T-helper 2 cell treated with Interferon-gamma antibody and Interleukin-4, amounts not matched to agents 100 ng/mL and 5 ng/mL, for 36 hours (primary cell): ENCODE measurements around the gene ULK4. TPM values are rescaled to one million over a fixed set of nuclear protein-coding genes. Genes with fewer than 3 reads are reported as not detected.
"Not testable (repeated sequence)": the region's sequence is repeated elsewhere in the genome, so short reads cannot be mapped to it uniquely, and the experiment has no call there.

ENCODE experiments used
- intact Hi-C: fragments of 100-400 bp; cut with micrococcal nuclease; formaldehyde crosslinking; loops from one replicate; pipeline ENCODE4 v1.15.1; 2023
- total RNA-seq: library from RNA; stranded (reverse); gene quantifications from 2 replicates; pipeline ENCODE4 v1.2.3, GENCODE V29; 2022

ULK4 gene
- total RNA-seq, 1 donor from 2014 or later: 14.2 TPM

GRCh38 chr3:41580274-41580959, 381.5 kb downstream of the ULK4 start:
- intact Hi-C loops: no loop called here

- intact Hi-C loops: no loop called here
Measured at GRCh38 chr3:41579861-41580260, 382.0 kb downstream of the ULK4 start.

GRCh38 chr3:41578798-41579197, 383.1 kb downstream of the ULK4 start:
- intact Hi-C loops: no loop called here

- intact Hi-C loops: no loop called here
Measured at GRCh38 chr3:41575724-41576123, 386.2 kb downstream of the ULK4 start.

GRCh38 chr3:41574900-41575299, 387.0 kb downstream of the ULK4 start:
- intact Hi-C loops: no loop called here

GRCh38 chr3:41573591-41573990, 388.3 kb downstream of the ULK4 start:
- intact Hi-C loops: no loop called here

- intact Hi-C loops: no loop called here
Measured at GRCh38 chr3:41572092-41572491, 389.8 kb downstream of the ULK4 start.

GRCh38 chr3:41569632-41570305, 392.1 kb downstream of the ULK4 start:
- intact Hi-C loops: no loop called here

GRCh38 chr3:41565948-41566514, 395.9 kb downstream of the ULK4 start:
- intact Hi-C loops: no loop called here

GRCh38 chr3:41565003-41565402, 396.9 kb downstream of the ULK4 start:
- intact Hi-C loops: no loop called here

GRCh38 chr3:41556245-41556644, 405.7 kb downstream of the ULK4 start:
- intact Hi-C loops: not testable (repeated sequence)

GRCh38 chr3:41532976-41533375, 428.9 kb downstream of the ULK4 start:
- intact Hi-C loops: no loop called here

- intact Hi-C loops: no loop called here
Measured at GRCh38 chr3:41526995-41527573, 434.8 kb downstream of the ULK4 start.

GRCh38 chr3:41525303-41526064, 436.4 kb downstream of the ULK4 start:
- intact Hi-C loops: no loop called here

- intact Hi-C loops: no loop called here
Measured at GRCh38 chr3:41523897-41524296, 438.0 kb downstream of the ULK4 start.

- intact Hi-C loops: no loop called here
Measured at GRCh38 chr3:41522612-41523011, 439.3 kb downstream of the ULK4 start.

GRCh38 chr3:41521010-41521655, 440.8 kb downstream of the ULK4 start:
- intact Hi-C loops: no loop called here

- intact Hi-C loops: loop anchor here (10.0 kb wide), 1 partner anchor 935 kb away; no protein-coding TSS in a partner anchor
Measured at GRCh38 chr3:41519746-41520145, 442.2 kb downstream of the ULK4 start.

- intact Hi-C loops: loop anchor here (10.0 kb wide), 1 partner anchor 934 kb away; no protein-coding TSS in a partner anchor
Measured at GRCh38 chr3:41518626-41519025, 443.3 kb downstream of the ULK4 start.

- intact Hi-C loops: no loop called here
Measured at GRCh38 chr3:41508063-41508696, 453.7 kb downstream of the ULK4 start.
